ENCODE data around the gene ALDH1A1.

Gene ALDH1A1

GRCh38 chr9:72958485-72959281, 5.8 kb upstream of the ALDH1A1 start:
- TF ChIP-seq CTCF (conservative IDR thresholded peaks at IDR 0.05) = no peak
- no peak for TF ChIP-seq ZFX (IDR thresholded peaks at IDR 0.05)
- no peak overlapping the region for H3K27ac ChIP-seq

DNA sequence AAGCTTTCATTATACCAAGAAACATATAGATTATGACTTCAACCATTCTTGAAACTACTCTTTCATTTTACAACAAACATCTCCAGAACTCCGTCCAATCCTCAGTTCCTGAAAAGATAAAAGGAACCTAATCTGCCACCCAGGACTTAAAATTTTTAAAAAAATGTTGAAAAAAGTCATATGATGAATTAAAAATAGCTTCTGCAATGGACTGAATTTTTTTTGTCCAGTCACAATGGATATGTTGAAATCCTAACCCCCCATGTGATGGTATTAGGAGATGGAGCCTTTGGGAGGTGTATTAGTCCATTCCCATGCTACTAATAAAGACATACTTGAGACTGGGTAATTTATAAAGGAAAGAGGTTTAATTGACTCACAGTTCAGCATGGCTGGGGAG, 2.7 kb upstream of the ALDH1A1 start:
- TF ChIP-seq ZFX (IDR thresholded peaks at IDR 0.05) (no peak), CTCF (conservative IDR thresholded peaks at IDR 0.05) (no peak)
- H3K27ac ChIP-seq = no peak overlapping the region

- H3K27ac ChIP-seq = no peak overlapping the region
- TF ChIP-seq CTCF (conservative IDR thresholded peaks at IDR 0.05) = no peak
- TF ChIP-seq ZFX (IDR thresholded peaks at IDR 0.05) = no peak
These were observed 2.2 kb upstream of the ALDH1A1 start for GRCh38 chr9:72955126-72955455.

GRCh38 chr9:72954431-72955125, 1.7 kb upstream of the ALDH1A1 start:
- TF ChIP-seq ZFX (IDR thresholded peaks at IDR 0.05) (no peak), CTCF (conservative IDR thresholded peaks at IDR 0.05) (no peak)
- no peak overlapping the region for H3K27ac ChIP-seq

GRCh38 chr9:72952381-72952690, 517 bp downstream of the ALDH1A1 start:
- TF ChIP-seq ZFX (IDR thresholded peaks at IDR 0.05) (no peak), CTCF (conservative IDR thresholded peaks at IDR 0.05) (no peak)
- no peak overlapping the region for H3K27ac ChIP-seq

DNA sequence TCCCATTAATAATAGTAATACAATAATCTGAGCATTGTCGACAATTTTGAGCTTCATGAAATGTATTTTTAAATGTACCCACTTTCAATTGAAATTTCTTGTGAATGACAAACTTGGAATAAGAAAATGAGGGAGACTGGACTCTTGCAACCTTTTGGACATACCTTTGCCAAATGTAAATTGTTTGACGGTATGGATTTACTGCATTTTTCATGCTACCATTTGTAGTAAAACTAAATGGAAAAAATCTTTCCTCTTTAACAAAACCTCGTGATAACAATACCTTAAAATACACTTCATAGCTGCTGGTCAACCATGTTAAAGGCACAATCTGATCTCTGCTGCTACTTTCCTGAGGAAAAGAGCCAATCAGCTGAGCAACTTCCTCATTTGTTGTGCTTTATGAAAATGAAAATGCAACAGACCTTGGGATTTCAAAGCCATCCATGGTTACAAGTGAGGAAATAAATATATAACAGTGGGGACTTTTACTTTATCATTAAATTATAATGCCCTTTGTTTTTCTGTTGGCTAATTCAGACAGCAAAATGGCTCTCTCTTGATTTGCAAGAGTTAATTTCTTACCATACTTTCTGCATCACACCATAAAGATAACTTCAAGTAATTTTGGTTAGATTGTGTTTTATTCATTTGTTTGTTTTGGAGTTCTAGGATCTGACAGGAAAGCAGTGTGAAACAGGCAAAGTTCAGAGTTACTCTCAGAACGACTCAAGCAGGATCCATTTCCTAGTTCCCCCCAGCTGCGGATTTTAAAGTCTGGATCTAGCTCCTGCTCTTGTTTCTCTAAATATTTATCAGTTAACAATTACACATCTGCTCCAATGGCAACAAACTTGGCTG, 1.1 kb downstream of the ALDH1A1 start:
- H3K27ac ChIP-seq = no peak overlapping the region
- no peak for TF ChIP-seq CTCF (conservative IDR thresholded peaks at IDR 0.05)
- no peak for TF ChIP-seq ZFX (IDR thresholded peaks at IDR 0.05)

Measured in C4-2B (cell line).